ENCODE measurements around the gene RIOK3.
"Not testable (repeated sequence)": the region's sequence is repeated elsewhere in the genome, so short reads cannot be mapped to it uniquely, and the experiment has no call there.

Gene RIOK3

GRCh38 chr18:23452728-23453679 lies at the start of gene RIOK3:
TSS of gene RIOK3 (plus strand) at chr18:23453287. CDS start at chr18:23453440, 153 bp downstream.
- peak; percentile 89 for DNase-seq

- no peak for DNase-seq
Observed at GRCh38 chr18:23403310-23403709, 49.8 kb upstream of the RIOK3 start.

GRCh38 chr18:23405636-23406035 lies 47.5 kb upstream of the RIOK3 start:
- DNase-seq = no peak

- no peak for DNase-seq
Observed at GRCh38 chr18:23406271-23406787, 46.8 kb upstream of the RIOK3 start.

GRCh38 chr18:23412351-23412964 lies 40.6 kb upstream of the RIOK3 start:
- no peak for DNase-seq

GRCh38 chr18:23415515-23415914 lies 37.6 kb upstream of the RIOK3 start:
- DNase-seq = no peak

- DNase-seq = no peak
Observed at GRCh38 chr18:23416298-23416697, 36.8 kb upstream of the RIOK3 start.

- DNase-seq = no peak
Observed at GRCh38 chr18:23421277-23421676, 31.8 kb upstream of the RIOK3 start.

GRCh38 chr18:23422751-23423418 lies 30.2 kb upstream of the RIOK3 start:
- no peak for DNase-seq

- DNase-seq = no peak
Observed at GRCh38 chr18:23424616-23425015, 28.5 kb upstream of the RIOK3 start.

- no peak for DNase-seq
Observed at GRCh38 chr18:23428821-23429220, 24.3 kb upstream of the RIOK3 start.

- not testable (repeated sequence) for DNase-seq
Observed at GRCh38 chr18:23429538-23429937, 23.5 kb upstream of the RIOK3 start.

GRCh38 chr18:23433360-23433759 lies 19.7 kb upstream of the RIOK3 start:
- DNase-seq = no peak

- peak; percentile 81 for DNase-seq
Observed at GRCh38 chr18:23437357-23438045, 15.6 kb upstream of the RIOK3 start.

GRCh38 chr18:23438046-23438377 lies 15.1 kb upstream of the RIOK3 start:
- no peak for DNase-seq

- no peak for DNase-seq
Observed at GRCh38 chr18:23438608-23439366, 14.3 kb upstream of the RIOK3 start.

GRCh38 chr18:23440131-23440530 lies 13.0 kb upstream of the RIOK3 start:
- no peak for DNase-seq

- DNase-seq = no peak
Observed at GRCh38 chr18:23442958-23443357, 10.1 kb upstream of the RIOK3 start.

GRCh38 chr18:23448291-23448690 lies 4.8 kb upstream of the RIOK3 start:
- no peak for DNase-seq

- no peak for DNase-seq
Observed at GRCh38 chr18:23450022-23450421, 3.1 kb upstream of the RIOK3 start.

- no peak for DNase-seq
Observed at GRCh38 chr18:23451011-23451410, 2.1 kb upstream of the RIOK3 start.

- DNase-seq = no peak
Observed at GRCh38 chr18:23451491-23451890, 1.6 kb upstream of the RIOK3 start.
